GM21390 (cell line): ENCODE results near the gene TCP10L.

ENCODE experiments used
- ATAC-seq: cut with Tn5 transposase; IDR thresholded peaks from one replicate; pipeline ENCODE4 v1.9.1; 2021; ENCODE audit not compliant: unreplicated experiment

TCP10L gene

DNA sequence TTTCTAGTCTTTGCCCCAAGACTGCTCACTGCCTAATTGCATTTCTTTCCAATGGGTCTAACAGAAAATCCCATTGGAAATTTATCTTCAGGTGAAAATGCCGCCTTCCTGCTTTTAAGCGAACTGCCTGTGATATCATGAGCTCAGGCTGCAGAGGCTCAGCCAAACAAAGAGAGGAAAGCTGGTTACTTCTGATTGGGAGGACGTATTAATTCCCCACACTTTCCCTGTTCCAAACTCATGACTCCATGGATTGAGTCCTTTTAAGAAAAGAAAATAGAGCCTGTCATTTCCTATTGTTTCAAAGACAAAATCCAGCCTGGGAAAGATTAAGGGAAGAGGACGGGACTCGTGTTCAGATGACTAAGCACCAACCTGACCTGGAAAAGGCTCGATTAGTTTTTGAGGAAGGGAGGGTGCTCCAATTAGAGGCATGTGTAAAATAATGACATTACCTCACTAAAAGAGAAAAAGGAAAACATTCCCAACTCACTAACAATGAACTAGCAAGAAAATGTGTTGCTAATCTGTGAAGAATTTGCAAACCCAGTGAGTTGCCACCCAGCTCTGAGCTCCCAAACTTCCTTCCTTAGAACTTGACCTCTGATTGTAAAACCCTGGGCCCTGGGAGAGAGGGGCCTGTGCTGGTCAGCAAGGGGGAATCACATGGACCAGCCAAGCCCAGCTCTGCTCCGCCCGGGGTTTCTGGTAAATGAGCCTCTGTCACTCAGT, 61.2 kb downstream of the TCP10L start:
- ATAC-seq, result no peak
